Gastrocnemius medialis (tissue), 4 donors: Measurements from ENCODE around the gene ALCAM.

Experiments used
- CTCF ChIP-seq, 5 experiments: fragments of 450-650 bp in 3 of 5; fragments of 200-600 bp in 2 of 5; sonication (generic) in 2 of 5; IDR thresholded peaks in 4 of 5; conservative IDR thresholded peaks in 1 of 5; 1 replicate in 4 of 5; 2 replicates in 1 of 5; pipeline ENCODE4 v1.5.1; 2016 to 2019; ENCODE audit warnings: antibody characterized with exemption in 5 of 5, mild to moderate bottlenecking in 3 of 5, moderate library complexity in 3 of 5
- POLR2A ChIP-seq, 2 donors: fragments of 450-650 bp; IDR thresholded peaks; one replicate each; pipeline ENCODE4 v1.6.1; 2017; ENCODE audit warnings: antibody characterized with exemption in 2 of 2, mild to moderate bottlenecking in 2 of 2, moderate library complexity in 2 of 2

- TF ChIP-seq CTCF (IDR thresholded peaks at IDR 0.05 in 4 of 5, conservative IDR thresholded peaks at IDR 0.05 in 1 of 5) = no peak
- TF ChIP-seq POLR2A (IDR thresholded peaks at IDR 0.05) = no peak
Observed at GRCh38 chr3:105527949-105528348, 161.2 kb downstream of the ALCAM start.
